ENCODE measurements around the gene AS3MT. TPM values are rescaled to one million over a fixed set of nuclear protein-coding genes. Genes with fewer than 3 reads are reported as not detected.

Gene AS3MT
- total and polyA plus RNA-seq, 2 of the 8 experiments (the other 6 are each of a cell fraction or from before 2014, with no cell fraction given), result 5.8 to 10.3 TPM

- no peak for TF ChIP-seq BRCA1 (IDR thresholded peaks at IDR 0.05; ENCODE audit: low read depth, low read length)
- no peak for TF ChIP-seq NANOG (IDR thresholded peaks at IDR 0.05; ENCODE audit: insufficient read depth, low read depth, low read length, poor library complexity, severe bottlenecking)
- no peak for TF ChIP-seq CBX8 (IDR thresholded peaks at IDR 0.05; ENCODE audit: borderline replicate concordance, low read depth, low read length)
Observed at GRCh38 chr10:102859911-102860310, 9.4 kb upstream of the AS3MT start (continued).

Data from H1 (cell line).